Muscle layer of duodenum (tissue), 2 donors: ENCODE results near the gene ADCY4.

ENCODE experiments used
- H3K27ac ChIP-seq: one replicate; pipeline ENCODE4 v1.7.0; 2013; ENCODE audit warnings: mild to moderate bottlenecking, low read length
- H3K27me3 ChIP-seq: one replicate; pipeline ENCODE4 v1.7.0; 2013; ENCODE audit warnings: low read depth, mild to moderate bottlenecking, control low read depth, low read length
- H3K36me3 ChIP-seq, 2 donors: one replicate each; pipeline ENCODE4 v1.7.0; 2013; ENCODE audit warnings: low read length in 2 of 2, control low read depth in 1 of 2, mild to moderate bottlenecking in 1 of 2; ENCODE audit not compliant: insufficient read depth in 2 of 2, control insufficient read depth in 1 of 2
- H3K4me1 ChIP-seq, 2 donors: one replicate each; pipeline ENCODE4 v1.7.0; 2013; ENCODE audit warnings: low read length in 2 of 2, mild to moderate bottlenecking in 2 of 2, control low read depth in 1 of 2, moderate library complexity in 1 of 2; ENCODE audit not compliant: insufficient read depth in 2 of 2, control insufficient read depth in 1 of 2
- H3K4me3 ChIP-seq, 2 donors: one replicate each; pipeline ENCODE4 v1.7.0; 2013; ENCODE audit warnings: low read length in 2 of 2, low read depth in 1 of 2, mild to moderate bottlenecking in 1 of 2
- H3K9me3 ChIP-seq, 2 donors: one replicate each; pipeline ENCODE4 v1.7.0; 2013; ENCODE audit warnings: low read length in 2 of 2, control low read depth in 1 of 2, mild to moderate bottlenecking in 1 of 2; ENCODE audit not compliant: control insufficient read depth in 1 of 2
- donor health status: healthy.

The ADCY4 gene

GRCh38 chr14:24349742-24350141, 14.9 kb upstream of the ADCY4 start:
- no peak overlapping the region for H3K4me3 ChIP-seq
- no peaks in the 10 kb centered on the region for H3K27me3 ChIP-seq
- H3K27ac ChIP-seq = no peak overlapping the region
- H3K9me3 ChIP-seq = no peaks in the 10 kb centered on the region
- H3K36me3 ChIP-seq = no peaks in the 10 kb centered on the region
- peaks cover 0 to 8% of the 10 kb centered on the region in 2 donors for H3K4me1 ChIP-seq

DNA sequence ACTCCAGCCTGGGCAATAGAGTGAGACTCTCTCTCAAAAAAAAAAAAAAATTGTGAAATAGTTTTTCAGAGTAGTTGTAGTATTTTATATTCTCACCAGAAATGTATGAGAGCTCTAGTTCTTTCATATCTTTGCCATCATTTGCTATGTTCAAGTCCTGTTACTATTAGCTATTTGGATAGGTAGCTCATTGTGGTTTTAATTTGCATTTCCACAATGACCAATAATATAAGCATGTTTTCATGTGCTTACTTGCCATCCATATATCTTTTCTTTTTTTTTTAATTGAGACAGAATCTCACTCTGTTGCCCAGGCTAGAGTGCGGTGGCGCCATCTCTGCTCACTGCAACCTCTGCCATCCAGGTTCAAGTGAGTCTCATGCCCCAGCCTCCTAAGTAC, 13.3 kb upstream of the ADCY4 start:
- H3K27ac ChIP-seq = no peak overlapping the region
- H3K36me3 ChIP-seq = no peaks in the 10 kb centered on the region
- peaks cover 0 to 8% of the 10 kb centered on the region in 2 donors for H3K4me1 ChIP-seq
- H3K9me3 ChIP-seq = no peaks in the 10 kb centered on the region
- no peaks in the 10 kb centered on the region for H3K27me3 ChIP-seq
- H3K4me3 ChIP-seq = no peak overlapping the region

DNA sequence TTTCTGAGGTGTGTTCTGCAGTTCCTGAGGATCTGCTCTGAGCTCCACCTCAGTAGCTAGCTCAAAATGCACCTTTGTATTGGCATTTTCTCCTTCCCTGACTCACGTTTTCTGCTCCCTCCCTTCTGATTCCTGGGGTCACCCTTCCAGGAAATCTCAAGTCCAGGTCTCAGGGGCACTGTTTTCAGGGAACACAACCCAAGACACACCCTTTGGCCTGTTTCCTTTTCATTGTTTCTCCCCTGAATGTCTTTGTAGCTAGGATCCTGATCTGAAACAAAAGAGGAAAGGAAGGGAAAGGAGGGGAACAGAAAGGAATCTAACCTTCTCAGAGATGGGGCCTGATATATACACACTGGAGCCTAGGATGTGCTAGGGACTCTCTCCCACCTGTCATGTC, 12.3 kb upstream of the ADCY4 start:
- Histone ChIP-seq H3K27ac (no peak overlapping the region), H3K9me3 (no peaks in the 10 kb centered on the region)

DNA sequence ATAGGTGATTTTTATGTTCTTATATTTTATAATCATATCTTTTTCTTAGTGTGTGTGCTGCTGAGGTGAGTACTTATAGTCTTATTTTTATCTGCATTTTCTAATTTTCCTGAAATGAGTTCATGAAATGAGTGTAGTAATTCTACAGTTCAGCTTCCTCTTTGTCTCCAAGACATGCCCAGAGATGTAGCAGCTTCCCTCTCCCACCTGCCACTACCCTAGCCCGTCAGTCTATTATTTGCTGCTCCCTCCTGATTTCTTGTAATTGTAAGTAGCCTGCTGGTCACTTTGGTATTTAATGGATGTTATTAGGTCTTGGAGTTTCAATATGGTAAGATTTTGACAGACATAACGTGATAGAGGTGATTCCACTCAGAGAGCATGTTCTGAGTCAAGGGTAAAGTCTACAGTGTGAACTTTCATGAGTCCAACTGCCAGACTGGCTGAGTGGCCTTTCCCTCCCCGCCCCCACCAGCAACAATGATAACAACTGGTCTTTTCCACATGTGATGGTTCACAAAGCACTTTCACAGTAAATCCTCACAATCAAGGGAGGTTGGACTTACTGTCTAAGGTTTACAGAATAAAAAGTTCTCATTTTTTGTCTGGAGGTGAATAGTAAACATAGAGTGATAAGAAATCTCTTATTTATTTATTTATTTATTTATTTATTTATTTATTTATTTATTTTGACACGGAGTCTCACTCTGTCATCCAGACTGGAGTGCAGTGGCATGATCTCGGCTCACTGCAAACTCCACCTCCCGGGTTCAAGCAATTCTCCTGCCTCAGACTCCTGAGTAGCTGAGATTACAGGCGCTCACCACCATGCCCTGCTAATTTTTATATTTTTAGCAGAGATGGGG, 9.2 kb upstream of the ADCY4 start:
- no peaks in the 10 kb centered on the region for H3K27me3 ChIP-seq
- no peaks in the 10 kb centered on the region for H3K9me3 ChIP-seq
- no peaks in the 10 kb centered on the region for H3K36me3 ChIP-seq
- peaks cover 0 to 2% of the 10 kb centered on the region in 2 donors for H3K4me1 ChIP-seq
- H3K4me3 ChIP-seq = no peak overlapping the region
- no peak overlapping the region for H3K27ac ChIP-seq

More for the DNA sequence above, 12.3 kb upstream of the ADCY4 start:
- no peaks in the 10 kb centered on the region for H3K36me3 ChIP-seq
- H3K27me3 ChIP-seq = no peaks in the 10 kb centered on the region
- H3K4me1 ChIP-seq = peaks cover 0 to 6% of the 10 kb centered on the region in 2 donors
- no peak overlapping the region for H3K4me3 ChIP-seq

DNA sequence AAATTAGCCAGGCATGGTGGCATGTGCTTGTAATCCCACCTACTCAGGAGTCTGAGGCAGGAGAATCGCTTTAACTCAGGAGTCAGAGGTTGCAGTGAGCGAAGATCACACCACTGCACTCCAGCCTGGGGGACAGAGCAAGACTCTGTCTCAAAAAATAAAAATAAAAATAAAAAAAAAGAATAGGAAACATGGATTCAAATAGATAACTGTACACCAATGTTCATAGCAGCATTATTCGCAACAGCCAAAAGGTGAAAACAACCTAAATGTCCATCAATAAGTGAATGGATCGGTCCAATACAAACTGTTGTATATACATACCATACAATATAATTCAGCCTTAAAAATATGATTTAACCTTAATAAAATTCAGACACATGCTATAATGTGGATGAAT, 8.0 kb upstream of the ADCY4 start:
- H3K27me3 ChIP-seq = no peaks in the 10 kb centered on the region
- no peak overlapping the region for H3K4me3 ChIP-seq
- H3K9me3 ChIP-seq = no peaks in the 10 kb centered on the region

DNA sequence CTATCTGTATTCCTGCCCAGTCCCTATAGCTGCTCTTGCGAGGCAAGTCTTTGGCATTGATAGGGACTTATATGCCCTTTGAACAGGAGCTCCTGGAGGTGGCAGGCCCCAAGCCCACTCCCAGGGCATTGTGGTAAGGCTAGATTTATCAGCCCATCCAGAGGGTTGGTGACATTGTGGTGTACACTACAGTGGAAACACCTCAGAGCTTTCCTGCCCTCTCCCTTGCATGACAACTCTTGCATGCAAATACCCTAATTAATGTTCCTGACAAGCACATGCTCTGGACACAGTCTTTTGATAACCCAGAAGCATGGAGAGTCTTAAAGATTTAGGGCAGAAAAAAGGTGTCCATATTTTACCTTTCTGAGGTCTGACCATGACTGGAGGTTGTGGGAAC, 5.7 kb upstream of the ADCY4 start:
- Histone ChIP-seq H3K9me3 (no peaks in the 10 kb centered on the region), H3K27me3 (no peaks in the 10 kb centered on the region), H3K4me1 (peaks cover 0 to 11% of the 10 kb centered on the region in 2 donors), H3K36me3 (no peaks in the 10 kb centered on the region), H3K4me3 (no peak overlapping the region), H3K27ac (no peak overlapping the region)

More for the DNA sequence above, 8.0 kb upstream of the ADCY4 start:
- H3K4me1 ChIP-seq = peaks cover 0 to 11% of the 10 kb centered on the region in 2 donors
- no peaks in the 10 kb centered on the region for H3K36me3 ChIP-seq
- H3K27ac ChIP-seq = no peak overlapping the region

DNA sequence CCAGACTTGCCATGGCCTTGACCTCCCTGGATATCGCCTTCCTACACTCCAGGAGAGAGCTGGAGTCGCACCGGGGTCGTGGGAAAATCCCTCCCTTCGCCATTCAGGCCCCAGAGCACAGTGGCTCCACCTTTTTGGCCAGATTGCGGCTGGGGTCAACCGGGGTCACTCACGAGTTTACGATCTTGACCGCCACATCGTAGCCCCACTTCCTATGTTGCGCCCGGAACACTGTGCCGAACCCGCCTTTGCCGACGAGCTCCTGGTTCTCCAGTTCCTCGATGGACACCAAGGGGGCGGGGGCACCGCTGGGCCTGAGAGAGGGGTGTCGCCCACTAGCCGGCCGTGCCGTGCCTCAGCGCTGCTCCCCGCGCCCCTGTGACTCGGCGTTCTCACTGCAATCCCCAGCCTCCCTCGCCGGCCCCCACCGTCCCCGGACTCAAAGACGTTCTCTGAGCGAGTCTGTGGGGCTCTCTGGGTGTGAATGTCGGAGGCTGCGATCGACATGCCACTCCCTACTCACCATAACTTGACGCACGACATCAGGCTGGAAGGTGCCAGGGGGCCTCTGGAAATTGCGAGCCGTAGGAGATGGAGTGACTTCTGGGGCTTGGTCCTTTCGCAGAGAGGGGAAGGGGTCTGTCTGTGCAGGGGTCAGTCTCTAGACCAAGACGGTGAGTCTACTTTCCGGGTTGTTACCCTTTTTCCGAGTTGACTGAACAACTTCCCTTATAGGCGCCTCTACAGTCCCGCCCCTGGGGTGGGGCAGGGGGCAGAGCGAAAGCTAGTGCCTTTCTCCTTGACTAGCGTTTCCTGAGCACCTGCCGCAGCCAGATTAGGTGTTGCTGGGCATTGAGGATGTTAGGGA, 4.6 kb upstream of the ADCY4 start, which contains the start of gene RIPK3:
TSS of gene RIPK3 (minus strand) at position 708 of the 868 bp plus-strand sequence. CDS start at position 543, 165 bp downstream.
- peak within 1 kb of the TSS; percentile 86 for H3K27ac ChIP-seq
- peaks cover 0 to 17% of the 10 kb centered on the region in 2 donors for H3K4me1 ChIP-seq
- no peaks in the 10 kb centered on the region for H3K36me3 ChIP-seq
- no peaks in the 10 kb centered on the region for H3K9me3 ChIP-seq
- no peaks in the 10 kb centered on the region for H3K27me3 ChIP-seq
- H3K4me3 ChIP-seq = peak within 1 kb of the TSS; percentile 63 to 83

DNA sequence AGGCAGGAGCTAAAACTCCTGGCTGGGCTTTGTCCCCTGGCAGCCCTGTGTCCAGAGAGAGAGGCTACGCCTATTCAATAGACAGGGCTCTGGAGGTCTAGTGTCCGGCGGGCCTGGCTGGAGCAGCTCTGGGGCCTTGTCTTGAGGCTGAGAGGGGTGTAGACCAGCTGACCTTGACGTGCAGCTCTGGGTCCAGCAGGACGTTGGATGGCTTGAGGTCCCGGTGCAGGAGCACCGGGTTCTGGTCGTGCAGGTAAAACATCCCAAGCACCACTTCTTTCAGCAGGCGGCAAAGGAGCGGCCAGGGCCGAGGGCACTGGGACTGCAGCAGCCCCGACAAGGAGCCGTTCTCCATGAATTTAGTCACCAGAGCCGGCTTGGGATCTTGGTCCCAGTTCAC, 4.0 kb upstream of the ADCY4 start:
- Histone ChIP-seq H3K4me3 (peak overlapping the region; percentile 63 to 83), H3K27ac (no peak overlapping the region), H3K9me3 (no peaks in the 10 kb centered on the region), H3K4me1 (peaks cover 5 to 24% of the 10 kb centered on the region in 2 donors), H3K36me3 (no peaks in the 10 kb centered on the region), H3K27me3 (no peaks in the 10 kb centered on the region)

GRCh38 chr14:24337824-24338175, 2.9 kb upstream of the ADCY4 start:
- H3K4me3 ChIP-seq = no peak overlapping the region
- peaks cover 6 to 28% of the 10 kb centered on the region in 2 donors for H3K4me1 ChIP-seq
- no peaks in the 10 kb centered on the region for H3K27me3 ChIP-seq
- H3K9me3 ChIP-seq = no peaks in the 10 kb centered on the region
- no peaks in the 10 kb centered on the region for H3K36me3 ChIP-seq
- H3K27ac ChIP-seq = no peak overlapping the region

- Histone ChIP-seq H3K36me3 (no peaks in the 10 kb centered on the region), H3K27ac (no peak overlapping the region), H3K27me3 (no peaks in the 10 kb centered on the region), H3K4me3 (no peak overlapping the region), H3K9me3 (no peaks in the 10 kb centered on the region), H3K4me1 (peaks cover 8 to 33% of the 10 kb centered on the region in 2 donors)
These were observed 2.4 kb upstream of the ADCY4 start for GRCh38 chr14:24337144-24337823.
